ENCODE data around the gene SLC1A6.
"Not testable (repeated sequence)": the region's sequence is repeated elsewhere in the genome, so short reads cannot be mapped to it uniquely, and the experiment has no call there.

Gene SLC1A6

DNA sequence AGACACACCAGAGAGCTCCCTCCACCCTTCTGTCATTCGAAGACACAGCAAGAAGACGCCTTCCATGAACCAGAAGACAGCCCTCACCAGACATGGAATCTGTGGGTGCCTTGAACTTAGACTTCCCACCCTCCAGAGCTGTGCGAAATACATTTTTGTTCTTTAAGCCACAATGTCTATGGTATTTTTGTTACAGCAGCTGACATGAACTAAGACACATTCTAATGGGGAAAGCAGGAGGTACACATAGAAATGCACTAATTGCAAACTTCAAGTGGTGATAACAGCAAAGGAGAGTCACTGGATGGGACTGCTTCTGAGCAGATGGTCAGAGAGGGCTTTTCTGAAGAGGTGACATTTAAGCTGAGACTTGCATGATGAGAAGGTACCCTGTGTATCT lies 22.2 kb downstream of the SLC1A6 start:
- no peak for TF ChIP-seq CTCF (IDR thresholded peaks at IDR 0.05; ENCODE audit: extremely low read depth, missing control alignments)
- no peak for DNase-seq (ENCODE audit: low spot score)

GRCh38 chr19:14954071-14954655 lies 25.5 kb downstream of the SLC1A6 start:
- no peak for TF ChIP-seq CTCF (IDR thresholded peaks at IDR 0.05; ENCODE audit: extremely low read depth, missing control alignments)
- DNase-seq (ENCODE audit: low spot score) = no peak

- TF ChIP-seq CTCF (IDR thresholded peaks at IDR 0.05; ENCODE audit: extremely low read depth, missing control alignments) = no peak
These were observed 26.9 kb downstream of the SLC1A6 start for GRCh38 chr19:14952767-14953166.

GRCh38 chr19:14950421-14950820 lies 29.2 kb downstream of the SLC1A6 start:
- DNase-seq (ENCODE audit: low spot score) = no peak
- no peak for TF ChIP-seq CTCF (IDR thresholded peaks at IDR 0.05; ENCODE audit: extremely low read depth, missing control alignments)

More at GRCh38 chr19:14952767-14953166, 26.9 kb downstream of the SLC1A6 start:
- no peak for DNase-seq (ENCODE audit: low spot score)

- DNase-seq (ENCODE audit: low spot score) = no peak
- no peak for TF ChIP-seq CTCF (IDR thresholded peaks at IDR 0.05; ENCODE audit: extremely low read depth, missing control alignments)
These were observed 29.8 kb downstream of the SLC1A6 start for GRCh38 chr19:14949876-14950275.

DNA sequence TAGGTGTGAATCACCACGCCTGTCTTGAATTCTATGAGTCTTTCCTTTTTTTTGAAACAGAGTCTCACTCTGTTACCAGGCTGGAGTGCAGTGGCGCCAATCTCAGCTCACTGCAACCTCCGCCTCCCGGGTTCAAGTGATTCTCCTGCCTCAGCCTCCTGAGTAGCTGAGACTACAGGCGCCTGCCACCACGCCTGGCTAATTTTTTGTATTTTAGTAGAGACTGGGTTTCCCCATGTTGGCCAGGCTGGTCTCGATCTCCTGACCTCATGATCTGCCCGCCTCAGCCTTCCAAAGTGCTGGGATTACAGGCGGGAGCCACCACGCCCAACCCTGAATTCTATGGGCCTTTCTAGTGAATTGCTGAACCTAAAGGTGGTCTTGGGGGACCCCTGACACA lies 30.3 kb downstream of the SLC1A6 start:
- DNase-seq (ENCODE audit: low spot score) = not testable (repeated sequence)

- no peak for DNase-seq (ENCODE audit: low spot score)
- no peak for TF ChIP-seq CTCF (IDR thresholded peaks at IDR 0.05; ENCODE audit: extremely low read depth, missing control alignments)
These were observed 35.2 kb downstream of the SLC1A6 start for GRCh38 chr19:14944456-14944855.

GRCh38 chr19:14943601-14944000 lies 36.1 kb downstream of the SLC1A6 start:
- peak; percentile 54 for DNase-seq (ENCODE audit: low spot score)
- no peak for TF ChIP-seq CTCF (IDR thresholded peaks at IDR 0.05; ENCODE audit: extremely low read depth, missing control alignments)

Data from GM20000 (cell line).